GM15510 (cell line): ENCODE measurements around the gene PIK3R2.
A peak's percentile ranks its signal among the peaks of the same experiment; 100 is the strongest.

ENCODE experiments used
- POLR2A ChIP-seq: IDR thresholded peaks from 3 replicates; pipeline ENCODE4 v1.6.1; 2011; ENCODE audit warnings: borderline replicate concordance; ENCODE audit not compliant: insufficient read length; ENCODE audit errors: extremely low read depth

Gene PIK3R2

GRCh38 chr19:18176367-18177310 is 23.7 kb downstream of the PIK3R2 start:
- TF ChIP-seq POLR2A: no peak

GRCh38 chr19:18179957-18180356 is 27.0 kb downstream of the PIK3R2 start:
- no peak for TF ChIP-seq POLR2A

GRCh38 chr19:18183529-18183928 is 30.6 kb downstream of the PIK3R2 start:
- no peak for TF ChIP-seq POLR2A

GRCh38 chr19:18185538-18185937 is 32.6 kb downstream of the PIK3R2 start:
- TF ChIP-seq POLR2A: no peak

GRCh38 chr19:18190278-18190677 is 37.3 kb downstream of the PIK3R2 start:
- no peak for TF ChIP-seq POLR2A

DNA sequence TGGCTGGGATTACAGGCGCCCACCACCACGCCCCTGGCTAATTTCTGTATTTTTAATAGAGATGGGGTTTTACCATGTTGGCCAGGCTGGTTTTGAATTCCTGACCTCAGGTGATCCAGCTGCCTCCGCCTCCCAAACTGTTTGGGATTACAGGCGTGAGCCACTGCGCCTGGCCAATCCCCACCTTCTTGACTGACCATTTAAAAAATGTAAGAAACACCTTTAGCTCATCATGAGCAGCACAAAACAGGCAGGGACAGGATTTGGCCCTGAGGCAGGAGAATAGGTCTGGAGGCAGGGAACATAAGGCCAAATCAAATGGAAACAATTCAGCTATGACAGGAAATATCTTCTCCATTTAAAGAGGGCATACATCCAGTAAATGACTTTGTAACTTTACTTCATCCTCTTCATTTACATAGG is 38.7 kb downstream of the PIK3R2 start:
- TF ChIP-seq POLR2A: no peak

DNA sequence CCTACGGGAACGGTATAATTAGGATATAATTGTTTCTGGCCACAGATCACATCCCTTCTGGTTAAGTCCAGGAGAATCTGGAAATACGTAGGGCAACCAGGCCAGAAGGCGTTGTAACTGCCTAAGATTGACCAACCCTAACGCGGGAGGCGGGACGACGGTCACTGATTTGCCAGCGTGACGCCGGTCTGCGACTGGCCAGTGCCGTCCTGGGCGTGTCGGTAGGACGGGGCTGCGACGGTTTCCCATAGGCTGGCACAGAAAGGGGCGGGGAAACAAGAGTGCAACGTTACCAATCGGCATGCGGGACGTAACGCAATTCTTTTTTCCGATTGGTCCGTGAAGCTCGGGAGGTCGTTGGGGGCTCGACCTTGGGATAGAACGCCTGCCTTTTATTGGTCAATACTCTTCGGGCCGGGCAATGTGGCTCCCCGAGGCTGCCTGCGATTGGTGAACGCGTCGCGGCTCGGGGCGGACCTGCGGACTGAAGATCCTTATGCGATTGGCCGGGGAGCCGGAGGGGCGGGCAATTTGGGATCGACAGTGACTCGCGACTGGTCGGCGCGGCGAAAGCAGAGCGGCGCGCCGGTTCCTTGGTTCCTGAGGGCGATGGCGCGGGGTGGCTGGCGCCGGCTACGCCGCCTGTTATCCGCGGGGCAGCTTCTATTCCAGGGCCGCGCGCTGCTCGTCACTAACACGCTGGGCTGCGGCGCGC is 39.9 kb downstream of the PIK3R2 start, which contains the start of gene MPV17L2:
MPV17L2 (plus strand) TSS at position 546 of the 715 bp plus-strand sequence; CDS start at position 610, 64 bp downstream.
- peak; percentile 70 for TF ChIP-seq POLR2A

DNA sequence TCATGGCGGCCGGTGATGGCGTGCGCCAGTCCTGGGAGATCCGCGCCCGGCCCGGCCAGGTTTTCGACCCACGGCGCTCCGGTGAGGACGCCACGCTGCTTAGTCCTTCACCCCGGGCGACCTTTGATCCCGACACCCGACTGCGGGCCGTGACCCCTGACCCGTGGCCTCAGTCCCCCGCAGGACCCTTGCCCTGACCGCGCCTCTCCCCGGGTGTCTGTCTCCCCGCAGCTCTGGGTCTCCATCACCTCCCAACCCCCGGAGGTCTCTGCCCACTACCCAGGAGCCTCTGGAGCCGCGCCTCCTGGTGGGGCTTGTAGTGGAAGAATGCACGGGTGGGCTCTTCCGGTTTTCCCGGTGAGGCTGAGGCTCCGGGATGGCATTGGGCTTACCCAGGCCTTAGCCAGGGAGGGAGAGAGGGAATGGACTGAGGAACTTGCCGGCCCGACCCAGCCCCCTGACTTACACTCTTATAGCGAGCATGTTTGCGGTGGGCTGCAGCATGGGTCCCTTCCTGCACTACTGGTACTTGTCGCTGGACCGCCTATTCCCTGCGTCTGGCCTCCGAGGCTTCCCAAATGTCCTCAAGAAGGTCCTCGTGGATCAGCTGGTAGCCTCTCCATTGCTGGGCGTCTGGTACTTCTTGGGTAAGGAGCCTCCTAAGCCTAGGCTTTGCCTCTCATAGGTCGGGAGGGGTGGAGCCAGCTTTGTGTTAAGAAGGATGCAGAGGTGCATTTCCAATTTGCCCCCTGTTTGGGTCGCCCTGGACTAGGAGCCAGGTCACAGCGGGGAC is 40.6 kb downstream of the PIK3R2 start:
- TF ChIP-seq POLR2A: no peak

GRCh38 chr19:18194181-18194530 is 41.2 kb downstream of the PIK3R2 start:
- TF ChIP-seq POLR2A: no peak

- TF ChIP-seq POLR2A: no peak
Observed at GRCh38 chr19:18194554-18195238, 41.7 kb downstream of the PIK3R2 start.

GRCh38 chr19:18196511-18196845 is 43.5 kb downstream of the PIK3R2 start:
- TF ChIP-seq POLR2A: no peak

- no peak for TF ChIP-seq POLR2A
Observed at GRCh38 chr19:18197306-18197705, 44.3 kb downstream of the PIK3R2 start.

DNA sequence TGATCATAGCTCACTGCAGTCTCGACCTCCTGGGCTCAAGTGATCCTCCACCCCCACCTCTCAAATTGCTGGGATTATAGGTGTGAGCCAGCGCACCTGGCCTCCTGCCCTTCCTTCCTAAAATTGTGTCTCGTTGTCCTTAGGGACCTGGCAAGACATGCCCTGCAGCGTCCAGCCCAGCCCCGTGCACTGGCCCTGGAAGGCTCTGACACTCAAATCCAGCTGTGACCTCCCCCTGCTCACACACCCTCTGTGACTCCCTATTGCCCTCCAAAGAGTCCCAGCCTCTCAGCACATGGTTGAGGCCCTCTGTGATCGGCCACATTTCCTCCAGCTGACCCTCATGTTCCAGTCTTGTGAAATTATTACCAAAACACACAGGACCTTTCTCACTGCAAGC is 45.0 kb downstream of the PIK3R2 start:
- TF ChIP-seq POLR2A: no peak

DNA sequence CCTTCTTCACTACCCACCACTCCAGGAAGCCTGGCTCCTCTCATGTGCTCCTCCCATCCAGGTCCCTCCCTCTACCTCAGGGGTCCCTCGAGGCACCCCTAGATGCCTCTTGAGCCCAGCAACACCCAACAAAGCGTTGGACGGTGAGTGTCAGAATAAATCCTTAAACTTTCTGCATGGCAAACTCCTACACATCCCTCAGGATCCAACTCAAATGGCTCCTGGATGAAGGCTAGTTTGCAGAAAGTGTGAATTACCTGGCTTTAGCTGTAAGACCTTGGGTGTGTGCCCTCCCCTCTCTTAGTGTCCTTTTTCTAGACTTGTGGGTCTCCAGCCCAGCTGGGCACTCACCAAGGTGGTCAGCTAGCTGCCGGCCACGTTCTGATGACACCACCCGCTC is 45.4 kb downstream of the PIK3R2 start:
- no peak for TF ChIP-seq POLR2A

DNA sequence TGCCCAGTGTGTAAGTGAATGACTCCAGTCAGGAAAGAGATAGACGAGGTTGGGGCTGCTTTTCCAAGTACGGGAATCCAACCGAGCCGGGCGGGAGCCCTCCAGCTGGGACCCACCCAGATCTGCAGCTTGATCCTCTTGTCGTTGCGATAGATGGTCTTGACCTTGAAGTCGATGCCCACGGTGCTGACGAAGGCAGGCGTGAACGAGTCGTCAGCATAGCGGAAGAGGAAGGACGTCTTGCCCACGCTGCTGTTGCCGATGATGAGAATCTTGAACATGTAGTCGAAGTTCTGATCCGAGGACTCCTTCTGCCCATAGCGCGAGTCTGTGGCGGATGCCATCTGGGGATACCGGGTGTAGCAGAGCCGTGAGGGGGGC is 49.4 kb downstream of the PIK3R2 start:
- TF ChIP-seq POLR2A: no peak

GRCh38 chr19:18202778-18203407 is 49.9 kb downstream of the PIK3R2 start:
- no peak for TF ChIP-seq POLR2A
